Ascending aorta (tissue), 2 donors: ENCODE measurements around the gene THAP12. TPM values are rescaled to one million over a fixed set of nuclear protein-coding genes. Genes with fewer than 3 reads are reported as not detected.

Experiments
- DNase-seq, 2 donors: peaks; one replicate each; pipeline ENCODE4 v3.0.0-alpha.2; 2019; ENCODE audit warnings: low spot score in 2 of 2
- H3K27ac ChIP-seq, 2 donors: fragments of 200-600 bp; sonication (generic); one replicate each; pipeline ENCODE4 v1.5.1; 2016 to 2017; ENCODE audit warnings: mild to moderate bottlenecking in 1 of 2
- H3K27me3 ChIP-seq: fragments of 200-600 bp; sonication (generic); one replicate; pipeline ENCODE4 v1.5.1; 2017
- H3K36me3 ChIP-seq, 2 donors: fragments of 200-600 bp; sonication (generic); one replicate each; pipeline ENCODE4 v1.5.1; 2016
- H3K4me1 ChIP-seq, 2 donors: fragments of 200-600 bp; sonication (generic); one replicate each; pipeline ENCODE4 v1.5.1; 2016 to 2017; ENCODE audit warnings: mild to moderate bottlenecking in 1 of 2
- H3K4me3 ChIP-seq, 2 donors: fragments of 200-600 bp; sonication (generic); one replicate each; pipeline ENCODE4 v1.5.1; 2016 to 2017; ENCODE audit warnings: mild to moderate bottlenecking in 1 of 2
- H3K9me3 ChIP-seq, 2 donors: fragments of 200-600 bp; sonication (generic); one replicate each; pipeline ENCODE4 v1.5.1; 2016
- CTCF ChIP-seq, 3 experiments: fragments of 200-600 bp in 2 of 3; fragments of 450-650 bp in 1 of 3; sonication (generic) in 2 of 3; IDR thresholded peaks; one replicate each; pipeline ENCODE4 v1.5.1; 2016 to 2019; ENCODE audit warnings: antibody characterized with exemption in 3 of 3, mild to moderate bottlenecking in 1 of 3, moderate library complexity in 1 of 3
- intact Hi-C: fragments of 100-400 bp; cut with DNase I; formaldehyde crosslinking; loops from one replicate; pipeline ENCODE4 v1.15.1; 2023
- total RNA-seq: library from RNA; depleted of rRNA; stranded (reverse); fragments of >200 nt; gene quantifications from one replicate; pipeline ENCODE4 v1.1.0, GENCODE V29; 2016

Gene THAP12
- total RNA-seq, 1 donor from 2014 or later, result 12.7 TPM

GRCh38 chr11:76376746-76377558, 4.0 kb downstream of the THAP12 start:
- H3K27ac ChIP-seq, result no peak overlapping the region
- no peak overlapping the region for H3K4me3 ChIP-seq
- H3K27me3 ChIP-seq, result no peaks in the 10 kb centered on the region
- intact Hi-C loops, result no loop called here
- H3K36me3 ChIP-seq, result no peaks in the 10 kb centered on the region
- peaks cover 0 to 15% of the 10 kb centered on the region in 2 donors for H3K4me1 ChIP-seq
- H3K9me3 ChIP-seq, result no peaks in the 10 kb centered on the region
- TF ChIP-seq CTCF (IDR thresholded peaks at IDR 0.05), result no peak
- DNase-seq, result no peak

GRCh38 chr11:76371170-76371569, 9.8 kb downstream of the THAP12 start:
- no peak for DNase-seq
- no peak for TF ChIP-seq CTCF (IDR thresholded peaks at IDR 0.05)
- no peak overlapping the region for H3K27ac ChIP-seq
- no peaks in the 10 kb centered on the region for H3K27me3 ChIP-seq
- no peaks in the 10 kb centered on the region for H3K9me3 ChIP-seq
- intact Hi-C loops, result no loop called here
- peaks cover 0 to 14% of the 10 kb centered on the region in 2 donors for H3K4me1 ChIP-seq
- no peaks in the 10 kb centered on the region for H3K36me3 ChIP-seq
- no peak overlapping the region for H3K4me3 ChIP-seq

- no peaks in the 10 kb centered on the region for H3K9me3 ChIP-seq
- H3K27ac ChIP-seq, result no peak overlapping the region
Measured at GRCh38 chr11:76369406-76369805, 11.5 kb downstream of the THAP12 start.

GRCh38 chr11:76368490-76368889, 12.4 kb downstream of the THAP12 start:
- DNase-seq, result no peak
- Histone ChIP-seq H3K36me3 (peaks cover 0 to 4% of the 10 kb centered on the region in 2 donors), H3K4me1 (peaks cover 0 to 14% of the 10 kb centered on the region in 2 donors), H3K27me3 (no peaks in the 10 kb centered on the region), H3K4me3 (no peak overlapping the region), H3K27ac (no peak overlapping the region), H3K9me3 (no peaks in the 10 kb centered on the region)
- intact Hi-C loops, result no loop called here
- no peak for TF ChIP-seq CTCF (IDR thresholded peaks at IDR 0.05)

More at GRCh38 chr11:76369406-76369805, 11.5 kb downstream of the THAP12 start:
- Histone ChIP-seq H3K27me3 (no peaks in the 10 kb centered on the region), H3K4me1 (peaks cover 0 to 14% of the 10 kb centered on the region in 2 donors), H3K4me3 (no peak overlapping the region), H3K36me3 (peaks cover 0 to 4% of the 10 kb centered on the region in 2 donors)
- DNase-seq, result no peak
- intact Hi-C loops, result no loop called here
- no peak for TF ChIP-seq CTCF (IDR thresholded peaks at IDR 0.05)

GRCh38 chr11:76365038-76365679, 15.8 kb downstream of the THAP12 start:
- Histone ChIP-seq H3K27ac (no peak overlapping the region), H3K9me3 (no peaks in the 10 kb centered on the region), H3K4me1 (peaks cover 5 to 17% of the 10 kb centered on the region in 2 donors), H3K27me3 (no peaks in the 10 kb centered on the region), H3K36me3 (peaks cover 0 to 4% of the 10 kb centered on the region in 2 donors), H3K4me3 (no peak overlapping the region)
- DNase-seq, result no peak
- intact Hi-C loops, result no loop called here
- no peak for TF ChIP-seq CTCF (IDR thresholded peaks at IDR 0.05)
